Endothelial cell of umbilical vein (primary cell): ENCODE measurements around the gene KDM5B. TPM values are rescaled to one million over a fixed set of nuclear protein-coding genes. Genes with fewer than 3 reads are reported as not detected.

Experiments used
- BruUV-seq: library from RNA; stranded (reverse); fragments of 400-500 nt; replicated peaks from 2 replicates; lab custom pipeline; 2021; lab: Mats Ljungman, UMichigan
- CTCF ChIA-PET: fragments of 300-600, 350-600 bp; sonication (Branson Sonifier 250); formaldehyde crosslinking; loops from one replicate; lab custom pipeline; 2021; ENCODE audit warnings: antibody characterized with exemption, inconsistent platforms; lab: Charles Lee
- POLR2A ChIA-PET: fragments of 300-600, 350-600 bp; sonication (Branson Sonifier 250); formaldehyde crosslinking; loops from one replicate; lab custom pipeline; 2021; ENCODE audit warnings: antibody characterized with exemption, inconsistent platforms; lab: Charles Lee
- DNase-seq: peaks from one replicate; pipeline ENCODE4 v3.0.0-alpha.2; 2011; ENCODE audit warnings: low read depth, low spot score
- FAIRE-seq: peaks from 2 replicates; lab custom pipeline; 2011; peaks lifted over from hg19 to GRCh38; lab: Jason Lieb, UNC
- H2AFZ ChIP-seq: 2 replicates; pipeline ENCODE4 v1.6.0; 2012; ENCODE audit warnings: low read depth, low read length, control low read depth, inconsistent platforms
- H3K27ac ChIP-seq: 2 replicates; pipeline ENCODE4 v1.5.1; 2011; ENCODE audit warnings: low read depth, mild to moderate bottlenecking, control low read depth, low read length, moderate library complexity; ENCODE audit not compliant: insufficient read depth
- H3K27me3 ChIP-seq, 2 experiments: 2 replicates each; pipeline versions ENCODE4 v1.6.0 to v1.6.1; 2011; ENCODE audit warnings: low read length in 2 of 2, mixed read lengths in 1 of 2; ENCODE audit not compliant: control insufficient read depth in 2 of 2, insufficient read depth in 2 of 2
- H3K36me3 ChIP-seq, 2 experiments: 2 replicates in 1 of 2; 3 replicates in 1 of 2; pipeline ENCODE4 v1.5.1; 2011; ENCODE audit warnings: low read length in 2 of 2, mild to moderate bottlenecking in 1 of 2, moderate library complexity in 1 of 2; ENCODE audit not compliant: control insufficient read depth in 2 of 2, insufficient read depth in 2 of 2; ENCODE audit errors: extremely low read depth in 1 of 2
- H3K4me1 ChIP-seq: 3 replicates; pipeline ENCODE4 v1.5.1; 2011; ENCODE audit warnings: mild to moderate bottlenecking, low read length; ENCODE audit not compliant: control insufficient read depth, insufficient read depth; ENCODE audit errors: extremely low read depth
- H3K4me2 ChIP-seq: 2 replicates; pipeline ENCODE4 v1.6.1; 2011; ENCODE audit warnings: low read length, control low read depth, mixed read lengths; ENCODE audit not compliant: insufficient read depth
- H3K4me3 ChIP-seq, 3 experiments: fragments of 200-600 bp in 1 of 3; sonication (generic), shearing (Covaris generic) in 1 of 3; replicated peaks in 1 of 3; 2 replicates each; pipeline ENCODE4 v1.5.1; 2011 to 2016; ENCODE audit warnings: control low read depth in 3 of 3, low read length in 3 of 3, mild to moderate bottlenecking in 2 of 3, inconsistent platforms in 1 of 3, low read depth in 1 of 3, moderate library complexity in 1 of 3; ENCODE audit not compliant: insufficient read depth in 1 of 3
- H3K79me2 ChIP-seq: 2 replicates; pipeline ENCODE4 v1.6.0; 2012; ENCODE audit warnings: low read length, inconsistent platforms; ENCODE audit not compliant: control insufficient read depth, insufficient read depth
- H3K9ac ChIP-seq: replicated peaks from 2 replicates; pipeline ENCODE3; 2011; ENCODE audit warnings: low read length, control low read depth; ENCODE audit not compliant: insufficient read depth; ENCODE audit errors: extremely low read depth
- H3K9me1 ChIP-seq: replicated peaks from 3 replicates; pipeline ENCODE4 v1.6.0; 2011; ENCODE audit warnings: mild to moderate bottlenecking, low read length; ENCODE audit not compliant: control insufficient read depth, insufficient read depth; ENCODE audit errors: extremely low read depth
- H3K9me3 ChIP-seq: replicated peaks from 2 replicates; pipeline ENCODE4 v1.5.1; 2012; ENCODE audit warnings: low read length, inconsistent platforms; ENCODE audit not compliant: control insufficient read depth, insufficient read depth
- H4K20me1 ChIP-seq: replicated peaks from 2 replicates; pipeline ENCODE3; 2011; ENCODE audit warnings: mild to moderate bottlenecking, low read length; ENCODE audit not compliant: control insufficient read depth, insufficient read depth; ENCODE audit errors: extremely low read depth
- CTCF ChIP-seq, 2 donors: IDR thresholded peaks; 1 replicate in 1 of 2; 2 replicates in 1 of 2; pipeline ENCODE4 v1.5.1; 2011; ENCODE audit warnings: low read length in 2 of 2, mild to moderate bottlenecking in 2 of 2, moderate library complexity in 2 of 2, control low read depth in 1 of 2, inconsistent platforms in 1 of 2, low read depth in 1 of 2; ENCODE audit not compliant: insufficient read depth in 1 of 2; ENCODE audit errors: extremely low read depth in 1 of 2
- EZH2 ChIP-seq: IDR thresholded peaks from 2 replicates; pipeline ENCODE4 v1.6.1; 2012; ENCODE audit warnings: borderline replicate concordance, low read depth, mild to moderate bottlenecking, moderate library complexity, low read length, inconsistent platforms; ENCODE audit not compliant: severe bottlenecking
- FOS ChIP-seq: IDR thresholded peaks from 2 replicates; pipeline ENCODE4 v1.6.1; 2011; ENCODE audit warnings: mild to moderate bottlenecking, low read length, moderate library complexity, borderline replicate concordance; ENCODE audit not compliant: insufficient read depth
- GATA2 ChIP-seq: IDR thresholded peaks from 2 replicates; pipeline ENCODE4 v1.7.0; 2011; ENCODE audit warnings: low read depth, mild to moderate bottlenecking, moderate library complexity, mixed read lengths, low read length; ENCODE audit not compliant: insufficient read length, insufficient read depth
- JUN ChIP-seq: IDR thresholded peaks from 2 replicates; pipeline ENCODE4 v1.6.1; 2011; ENCODE audit warnings: borderline replicate concordance, low read depth; ENCODE audit not compliant: insufficient read length, insufficient read depth
- MAX ChIP-seq: IDR thresholded peaks from 2 replicates; pipeline ENCODE4 v1.6.1; 2011; ENCODE audit not compliant: insufficient read depth, insufficient read length
- MYC ChIP-seq: IDR thresholded peaks from one replicate; pipeline ENCODE4 v1.6.1; 2011; ENCODE audit warnings: mild to moderate bottlenecking, low read depth, low read length
- POLR2A ChIP-seq: IDR thresholded peaks from 2 replicates; pipeline ENCODE4 v1.6.1; 2012; ENCODE audit warnings: low read depth, mild to moderate bottlenecking, control low read depth, low read length
- POLR2AphosphoS5 ChIP-seq: IDR thresholded peaks from 2 replicates; pipeline ENCODE4 v1.6.1; 2012; ENCODE audit warnings: low read depth, mild to moderate bottlenecking, control low read depth, low read length, moderate library complexity; ENCODE audit not compliant: insufficient read depth
- dilution Hi-C: fragments of 300-500 bp; cut with MboI; formaldehyde crosslinking; loops from one replicate; pipeline ENCODE4 v1.15.0; 2019; ENCODE audit warnings: low sequenced_read_pairs; ENCODE audit not compliant: extremely low pct_ligation_motif_present
- intact Hi-C: fragments of 100-400 bp; cut with micrococcal nuclease; formaldehyde crosslinking; loops from one replicate; pipeline ENCODE4 v1.10.0; 2022
- polyA plus RNA-seq, 4 experiments: library from polyadenylated mRNA; depleted of rRNA in 3 of 4; stranded (reverse) in 3 of 4; unstranded in 1 of 4; fragments of >200 nt; gene quantifications; 2 replicates each; pipeline versions ENCODE4 v1.2.1 to v1.2.3, GENCODE V29; 2011 to 2012; ENCODE audit warnings: missing spikeins in 1 of 4
- total RNA-seq: library from RNA; stranded (reverse); gene quantifications from 2 replicates; pipeline ENCODE4 v1.2.3, GENCODE V29; 2021

KDM5B gene
- total and polyA plus RNA-seq, 2 donors (not counting 3 experiments of a cell fraction or from before 2014, with no cell fraction given), result 25.2 to 65.5 TPM

GRCh38 chr1:202844935-202845334 is 36.7 kb upstream of the KDM5B start:
- Histone ChIP-seq H2AFZ (no peak overlapping the region), H3K4me1 (no peaks in the 10 kb centered on the region), H3K9me1 (no peaks in the 10 kb centered on the region), H3K36me3 (no peaks in the 10 kb centered on the region), H3K79me2 (no peaks in the 10 kb centered on the region), H3K4me2 (no peak overlapping the region), H3K27ac (no peak overlapping the region), H3K4me3 (no peak overlapping the region), H3K27me3 (peaks cover 0 to 4% of the 10 kb centered on the region in 2 experiments), H4K20me1 (no peaks in the 10 kb centered on the region), H3K9ac (no peak overlapping the region), H3K9me3 (no peaks in the 10 kb centered on the region)
- dilution Hi-C loops (no loop called here), intact Hi-C loops (no loop called here)
- FAIRE-seq (no peak), DNase-seq (no peak)
- BruUV-seq, result no TSS peak
- ChIA-PET CTCF (interaction anchor here (0.9 to 2.0 kb wide), 2 partner anchors 9 to 32 kb away, joined by 3 to 8 read pairs; no protein-coding TSS in a partner anchor), POLR2A (no interaction called here)
- no peak for TF ChIP-seq CTCF (IDR thresholded peaks at IDR 0.05; ENCODE audit: extremely low read depth in 1 of 2, insufficient read depth in 1 of 2, low read depth in 1 of 2, low read length in 2 of 2)
- no peak for TF ChIP-seq JUN
- no peak for TF ChIP-seq MYC
- no peak for TF ChIP-seq FOS
- TF ChIP-seq GATA2, result no peak
- TF ChIP-seq POLR2A, result no peak
- TF ChIP-seq POLR2AphosphoS5, result no peak
- no peak for TF ChIP-seq MAX
- TF ChIP-seq EZH2, result no peak
